WI38 (cell line): ENCODE measurements around the gene INHBA.

Experiments used
- H3K4me3 ChIP-seq: 2 replicates; pipeline ENCODE4 v1.5.1; 2011; ENCODE audit warnings: low read depth, mild to moderate bottlenecking, control low read depth, low read length
- CTCF ChIP-seq: IDR thresholded peaks from 2 replicates; pipeline ENCODE4 v1.5.1; 2012; ENCODE audit warnings: low read depth, mild to moderate bottlenecking, control low read depth, low read length

INHBA gene

GRCh38 chr7:41701068-41701941 is 1.6 kb downstream of the INHBA start:
- TF ChIP-seq CTCF, result no peak
- H3K4me3 ChIP-seq, result peak overlapping the region; percentile 84

GRCh38 chr7:41700044-41700471 is 2.8 kb downstream of the INHBA start:
- TF ChIP-seq CTCF, result no peak
- peak overlapping the region; percentile 84 for H3K4me3 ChIP-seq

GRCh38 chr7:41699516-41699915 is 3.4 kb downstream of the INHBA start:
- no peak for TF ChIP-seq CTCF
- H3K4me3 ChIP-seq, result peak overlapping the region; percentile 84

GRCh38 chr7:41698726-41699125 is 4.2 kb downstream of the INHBA start:
- no peak for TF ChIP-seq CTCF
- peak overlapping the region; percentile 84 for H3K4me3 ChIP-seq

GRCh38 chr7:41698114-41698513 is 4.8 kb downstream of the INHBA start:
- no peak for TF ChIP-seq CTCF
- H3K4me3 ChIP-seq, result peak overlapping the region; percentile 84

- H3K4me3 ChIP-seq, result peak overlapping the region; percentile 84
- peak; percentile 79 for TF ChIP-seq CTCF
Measured at GRCh38 chr7:41696323-41696916, 6.5 kb downstream of the INHBA start.

- H3K4me3 ChIP-seq, result peak overlapping the region; percentile 84
- no peak for TF ChIP-seq CTCF
Measured at GRCh38 chr7:41695661-41696322, 7.1 kb downstream of the INHBA start.
